RWPE1 (cell line): Measurements from ENCODE around the gene TPI1.

Experiments used
- CTCF ChIA-PET: fragments of 350-600 bp; sonication (Branson Sonifier 250); formaldehyde crosslinking; extraction: SDS; loops from one replicate; lab custom pipeline; 2021; lab: Yijun Ruan, JAX
- POLR2A ChIA-PET: fragments of 400-600 bp; formaldehyde crosslinking; extraction: SDS; loops from one replicate; lab custom pipeline; 2020; ENCODE audit warnings: antibody characterized with exemption; ENCODE audit not compliant: low non-redundant PET; lab: Yijun Ruan, JAX
- DNase-seq: peaks from one replicate; pipeline ENCODE4 v3.0.0; 2012; ENCODE audit warnings: low spot score
- H3K27ac ChIP-seq: fragments of 450-650 bp; 2 replicates; pipeline ENCODE4 v1.5.1; 2017
- TF ChIP-seq, protein P1 (sequence below): fragments of 450-650 bp; conservative IDR thresholded peaks from 2 replicates; pipeline ENCODE4 v1.5.1; 2017; ENCODE audit warnings: low read depth, mild to moderate bottlenecking

The TPI1 gene

DNA sequence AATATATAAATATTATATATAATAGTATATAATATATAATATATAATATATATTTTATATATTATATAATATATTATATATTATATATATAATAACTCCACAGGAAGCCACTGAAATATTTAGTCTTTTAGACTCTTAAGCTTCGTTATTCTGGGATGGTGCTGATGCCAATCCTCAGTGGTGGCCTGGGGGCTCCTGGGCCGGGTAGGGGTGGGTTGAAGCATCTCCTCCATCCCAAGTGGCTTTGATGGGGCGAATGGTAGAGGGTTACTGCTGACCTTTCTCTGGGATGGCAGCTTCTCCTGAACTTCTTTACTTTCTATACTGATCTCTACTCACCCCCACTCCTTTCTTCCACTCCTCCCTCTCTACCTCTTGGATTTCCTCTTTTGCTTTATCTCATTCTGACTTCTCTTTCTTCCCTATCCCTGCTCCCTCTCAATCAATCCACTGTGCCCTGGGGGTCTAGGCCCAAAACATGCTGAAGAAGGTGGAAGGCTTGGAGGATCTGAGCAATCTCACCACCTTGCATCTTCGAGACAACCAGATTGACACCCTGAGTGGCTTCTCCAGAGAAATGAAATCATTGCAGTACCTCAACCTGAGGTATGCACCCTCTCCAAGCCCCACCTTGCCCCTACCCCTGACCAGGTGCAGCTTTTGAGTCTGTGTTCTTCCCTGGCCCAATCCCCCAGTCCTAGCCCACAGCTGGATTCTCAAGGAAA lies 42.3 kb downstream of the TPI1 start:
- POLR2A ChIA-PET = no interaction called here
- H3K27ac ChIP-seq = no peak overlapping the region
- TF ChIP-seq, protein P1, sequence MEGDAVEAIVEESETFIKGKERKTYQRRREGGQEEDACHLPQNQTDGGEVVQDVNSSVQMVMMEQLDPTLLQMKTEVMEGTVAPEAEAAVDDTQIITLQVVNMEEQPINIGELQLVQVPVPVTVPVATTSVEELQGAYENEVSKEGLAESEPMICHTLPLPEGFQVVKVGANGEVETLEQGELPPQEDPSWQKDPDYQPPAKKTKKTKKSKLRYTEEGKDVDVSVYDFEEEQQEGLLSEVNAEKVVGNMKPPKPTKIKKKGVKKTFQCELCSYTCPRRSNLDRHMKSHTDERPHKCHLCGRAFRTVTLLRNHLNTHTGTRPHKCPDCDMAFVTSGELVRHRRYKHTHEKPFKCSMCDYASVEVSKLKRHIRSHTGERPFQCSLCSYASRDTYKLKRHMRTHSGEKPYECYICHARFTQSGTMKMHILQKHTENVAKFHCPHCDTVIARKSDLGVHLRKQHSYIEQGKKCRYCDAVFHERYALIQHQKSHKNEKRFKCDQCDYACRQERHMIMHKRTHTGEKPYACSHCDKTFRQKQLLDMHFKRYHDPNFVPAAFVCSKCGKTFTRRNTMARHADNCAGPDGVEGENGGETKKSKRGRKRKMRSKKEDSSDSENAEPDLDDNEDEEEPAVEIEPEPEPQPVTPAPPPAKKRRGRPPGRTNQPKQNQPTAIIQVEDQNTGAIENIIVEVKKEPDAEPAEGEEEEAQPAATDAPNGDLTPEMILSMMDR = no peak
- DNase-seq = no peak
- CTCF ChIA-PET = interaction anchor here (0.6 to 1.1 kb wide), 2 partner anchors 18 to 39 kb away, joined by 3 to 6 read pairs; no protein-coding TSS in a partner anchor

DNA sequence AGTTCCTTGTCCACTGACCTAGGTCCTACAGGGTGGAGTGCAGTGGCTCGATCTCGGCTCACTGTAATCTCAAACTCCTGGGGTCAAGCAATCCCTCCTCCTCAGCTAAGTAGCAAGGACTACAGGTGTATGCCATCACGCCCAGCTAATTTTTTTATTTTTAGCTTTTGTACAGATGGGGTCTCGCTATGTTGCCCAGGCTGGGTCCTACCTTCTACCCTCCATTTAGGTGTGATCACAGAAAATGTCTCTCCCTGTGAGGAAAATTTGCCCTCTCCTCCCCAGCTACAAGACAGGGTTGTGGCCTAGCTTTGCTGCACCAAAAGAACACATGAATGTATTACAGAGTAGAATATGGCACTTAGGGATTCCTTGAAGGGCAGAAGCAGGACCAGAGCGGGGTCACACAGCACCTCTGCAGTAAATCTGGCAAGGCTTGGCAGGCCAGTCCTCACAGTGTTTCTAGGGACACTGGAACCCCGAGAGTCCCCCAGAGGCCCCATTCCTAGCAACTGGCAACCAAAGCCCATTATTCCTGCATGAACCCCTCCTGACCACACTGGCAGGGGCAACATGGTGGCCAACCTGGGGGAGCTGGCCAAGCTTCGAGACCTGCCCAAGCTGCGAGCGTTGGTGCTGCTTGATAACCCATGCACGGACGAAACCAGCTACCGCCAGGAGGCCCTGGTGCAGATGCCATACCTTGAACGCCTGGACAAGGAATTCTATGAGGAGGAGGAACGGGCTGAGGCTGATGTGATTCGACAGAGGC lies 45.0 kb downstream of the TPI1 start:
- TF ChIP-seq, protein P1 = no peak
- no peak overlapping the region for H3K27ac ChIP-seq
- no peak for DNase-seq
- POLR2A ChIA-PET = interaction anchor here (1.2 kb wide), 1 partner anchor 24 kb away, joined by 3 read pairs; no protein-coding TSS in a partner anchor
- CTCF ChIA-PET = interaction anchor here (0.7 kb wide), 1 partner anchor 22 kb away, joined by 4 read pairs; no protein-coding TSS in a partner anchor

DNA sequence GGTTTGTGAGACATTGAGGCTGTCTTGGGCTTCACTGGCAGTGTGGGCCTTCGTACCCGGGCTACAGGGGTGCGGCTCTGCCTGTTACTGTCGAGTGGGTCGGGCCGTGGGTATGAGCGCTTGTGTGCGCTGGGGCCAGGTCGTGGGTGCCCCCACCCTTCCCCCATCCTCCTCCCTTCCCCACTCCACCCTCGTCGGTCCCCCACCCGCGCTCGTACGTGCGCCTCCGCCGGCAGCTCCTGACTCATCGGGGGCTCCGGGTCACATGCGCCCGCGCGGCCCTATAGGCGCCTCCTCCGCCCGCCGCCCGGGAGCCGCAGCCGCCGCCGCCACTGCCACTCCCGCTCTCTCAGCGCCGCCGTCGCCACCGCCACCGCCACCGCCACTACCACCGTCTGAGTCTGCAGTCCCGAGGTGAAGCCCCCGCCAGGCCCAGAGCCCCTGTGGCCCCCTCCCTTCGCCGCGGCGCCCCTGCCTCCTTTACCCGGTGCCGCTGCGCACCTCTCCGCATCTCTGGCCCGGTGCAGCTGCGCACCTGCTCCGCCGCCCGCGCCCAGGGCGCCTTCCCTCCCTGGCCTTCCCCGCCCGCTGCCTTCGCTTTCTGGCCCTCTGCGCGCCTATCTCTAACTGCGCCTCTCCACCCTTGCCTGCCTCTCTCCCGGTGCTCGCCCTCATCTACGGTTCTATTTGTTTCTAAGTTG lies 47.1 kb downstream of the TPI1 start, which contains the start of gene ENO2:
Gene ENO2 (plus strand): TSS at position 335 of the 701 bp plus-strand sequence. CDS start 1,253 bp downstream, outside the sequence.
- peak within 1 kb of the TSS; percentile 38; the same call in 1 of the 2 replicates for H3K27ac ChIP-seq
- DNase-seq = no peak
- TF ChIP-seq, protein P1 = no peak
- ChIA-PET POLR2A (interaction anchor here (0.5 to 1.0 kb wide), 3 partner anchors 9 to 36 kb away, joined by 3 to 4 read pairs (median 4); no protein-coding TSS in a partner anchor), CTCF (interaction anchor here (0.6 to 0.7 kb wide), 2 partner anchors 11 to 52 kb away, joined by 3 read pairs; no protein-coding TSS in a partner anchor)

DNA sequence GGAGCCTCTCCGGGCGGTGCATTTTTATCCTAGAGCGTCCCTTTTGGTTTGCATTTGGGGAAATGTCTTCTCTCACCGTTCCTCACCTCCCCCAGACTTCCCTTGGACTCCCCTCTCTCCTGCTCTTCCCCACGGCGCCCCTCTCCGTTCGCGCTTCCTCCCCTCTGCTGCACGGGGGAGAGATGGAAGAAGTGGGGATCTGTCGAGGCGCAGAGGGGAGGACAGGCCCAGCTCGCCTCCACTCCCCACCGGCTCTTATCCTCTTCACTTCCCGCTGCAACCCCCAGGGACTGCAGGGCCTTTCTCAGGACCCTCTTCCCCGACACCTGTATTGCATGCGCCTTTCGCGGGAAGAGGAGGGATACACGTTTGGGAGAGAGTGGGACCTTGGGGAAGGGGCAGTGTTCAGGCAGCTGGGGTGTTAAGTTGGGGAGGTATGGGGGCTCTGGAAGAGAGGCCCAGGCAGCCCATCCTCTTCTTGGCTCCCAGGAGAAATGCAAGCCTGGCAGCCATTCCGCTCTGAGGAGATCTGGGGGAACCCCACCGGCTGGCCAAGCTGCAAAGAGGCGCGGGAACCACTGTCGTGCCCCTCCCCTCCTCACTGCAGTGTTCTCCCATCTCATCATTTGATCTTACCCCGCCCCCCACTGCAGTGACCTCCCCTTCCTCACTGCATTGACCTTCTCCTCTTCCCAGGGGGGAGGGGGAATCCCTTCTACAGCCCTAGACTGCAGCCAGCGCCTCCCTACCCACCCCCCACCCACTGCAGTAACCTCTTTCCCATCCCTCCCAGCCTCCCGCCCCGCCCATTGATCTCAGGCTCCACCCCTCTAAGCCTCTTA lies 47.8 kb downstream of the TPI1 start:
- DNase-seq = no peak

DNA sequence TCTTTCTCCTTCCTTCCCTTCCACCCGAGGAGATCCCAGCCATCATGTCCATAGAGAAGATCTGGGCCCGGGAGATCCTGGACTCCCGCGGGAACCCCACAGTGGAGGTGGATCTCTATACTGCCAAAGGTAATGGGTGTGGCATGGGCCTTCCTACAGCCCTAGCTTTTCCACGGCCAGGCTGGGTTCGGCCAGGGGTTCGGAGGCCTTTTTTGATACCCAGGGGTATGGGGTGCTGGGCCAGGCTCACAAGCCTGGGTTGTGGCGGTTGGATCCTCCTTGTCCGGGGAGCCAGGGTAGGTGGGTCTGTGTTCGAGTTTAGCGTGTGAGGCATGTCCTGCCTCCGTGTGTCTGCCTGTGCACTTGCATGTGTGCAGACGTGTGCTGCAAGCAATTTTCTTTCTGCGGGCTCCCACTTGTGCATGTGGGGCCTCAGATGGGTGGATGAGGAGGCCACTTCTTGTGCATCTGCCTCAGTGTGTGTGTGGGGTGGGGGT lies 48.5 kb downstream of the TPI1 start:
- CTCF ChIA-PET = no interaction called here
- H3K27ac ChIP-seq = no peak overlapping the region
- TF ChIP-seq, protein P1 = no peak
- POLR2A ChIA-PET = no interaction called here
- DNase-seq = no peak

More for the DNA sequence above, 47.8 kb downstream of the TPI1 start:
- CTCF ChIA-PET = no interaction called here
- no peak overlapping the region; the same call in 1 of the 2 replicates for H3K27ac ChIP-seq
- POLR2A ChIA-PET = no interaction called here
- TF ChIP-seq, protein P1 = no peak
